ENCODE measurements around the gene RIC3. TPM values are rescaled to one million over a fixed set of nuclear protein-coding genes. Genes with fewer than 3 reads are reported as not detected.
"Not testable (repeated sequence)": the region's sequence is repeated elsewhere in the genome, so short reads cannot be mapped to it uniquely, and the experiment has no call there.

RIC3 gene
- total RNA-seq, 1 donor from 2014 or later: 12.7 TPM

DNA sequence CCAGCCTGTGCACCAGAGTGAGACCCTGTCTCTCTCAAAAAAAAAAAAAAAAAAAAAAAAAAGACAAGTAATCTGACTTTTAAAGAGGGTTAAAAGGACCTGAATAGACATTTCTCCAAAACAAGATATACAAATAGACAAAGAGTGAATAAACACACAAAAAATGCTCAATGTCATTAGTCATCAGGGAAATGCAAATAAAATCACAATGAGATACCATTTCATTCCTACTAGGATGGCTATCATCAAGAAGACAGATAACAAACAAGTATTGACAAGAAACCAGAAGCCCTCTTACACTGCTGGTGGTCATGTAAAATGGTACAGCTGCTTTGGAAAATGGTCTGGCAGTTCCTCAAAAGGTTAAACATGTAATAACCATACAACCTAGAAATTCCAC is 4.1 kb downstream of the RIC3 start:
- no peak overlapping the region for H3K4me3 ChIP-seq
- H3K27me3 ChIP-seq (ENCODE audit: low read depth): peaks cover 21% of the 10 kb centered on the region
- H3K27ac ChIP-seq: no peak overlapping the region
- ATAC-seq: no peak
- H3K9me3 ChIP-seq: no peaks in the 10 kb centered on the region
- intact Hi-C loops (cut with DNase I): no loop called here
- no peaks in the 10 kb centered on the region for H3K36me3 ChIP-seq
- TF ChIP-seq, protein P1, sequence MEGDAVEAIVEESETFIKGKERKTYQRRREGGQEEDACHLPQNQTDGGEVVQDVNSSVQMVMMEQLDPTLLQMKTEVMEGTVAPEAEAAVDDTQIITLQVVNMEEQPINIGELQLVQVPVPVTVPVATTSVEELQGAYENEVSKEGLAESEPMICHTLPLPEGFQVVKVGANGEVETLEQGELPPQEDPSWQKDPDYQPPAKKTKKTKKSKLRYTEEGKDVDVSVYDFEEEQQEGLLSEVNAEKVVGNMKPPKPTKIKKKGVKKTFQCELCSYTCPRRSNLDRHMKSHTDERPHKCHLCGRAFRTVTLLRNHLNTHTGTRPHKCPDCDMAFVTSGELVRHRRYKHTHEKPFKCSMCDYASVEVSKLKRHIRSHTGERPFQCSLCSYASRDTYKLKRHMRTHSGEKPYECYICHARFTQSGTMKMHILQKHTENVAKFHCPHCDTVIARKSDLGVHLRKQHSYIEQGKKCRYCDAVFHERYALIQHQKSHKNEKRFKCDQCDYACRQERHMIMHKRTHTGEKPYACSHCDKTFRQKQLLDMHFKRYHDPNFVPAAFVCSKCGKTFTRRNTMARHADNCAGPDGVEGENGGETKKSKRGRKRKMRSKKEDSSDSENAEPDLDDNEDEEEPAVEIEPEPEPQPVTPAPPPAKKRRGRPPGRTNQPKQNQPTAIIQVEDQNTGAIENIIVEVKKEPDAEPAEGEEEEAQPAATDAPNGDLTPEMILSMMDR (IDR thresholded peaks at IDR 0.05): no peak
- no peak for DNase-seq
- peaks cover 6% of the 10 kb centered on the region for H3K4me1 ChIP-seq

DNA sequence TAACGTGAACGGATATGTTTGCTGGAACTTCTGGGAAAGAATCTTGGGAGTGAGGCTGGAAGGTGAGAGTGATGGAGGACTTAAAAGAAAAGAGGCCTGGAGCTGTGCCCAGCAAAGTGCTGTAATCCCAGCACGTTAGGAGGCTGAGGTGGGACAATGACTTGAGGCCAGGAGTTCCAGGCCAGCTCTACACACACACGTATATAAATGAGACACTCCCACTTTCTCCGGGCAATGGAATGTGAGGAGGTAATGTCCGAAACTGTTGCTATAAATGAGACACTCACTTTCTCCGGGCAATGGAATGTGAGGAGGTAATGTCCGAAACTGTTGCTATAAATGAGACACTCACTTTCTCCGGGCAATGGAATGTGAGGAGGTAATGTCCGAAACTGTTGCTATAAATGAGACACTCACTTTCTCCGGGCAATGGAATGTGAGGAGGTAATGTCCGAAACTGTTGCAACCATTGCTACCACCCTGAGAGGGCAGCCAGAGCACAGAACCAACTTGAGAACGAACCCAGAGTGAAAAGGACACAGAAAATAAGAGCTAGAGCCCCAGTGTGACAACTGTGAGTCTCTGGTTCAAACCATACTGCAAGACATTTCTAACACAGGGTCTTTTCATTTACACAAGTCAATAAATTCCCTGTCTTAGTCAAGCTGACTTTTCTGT is 7.1 kb downstream of the RIC3 start:
- peak in 1 of 2 donors; percentile 90 for ATAC-seq
- H3K27ac ChIP-seq; DNase-seq; H3K4me3 ChIP-seq; intact Hi-C loops (cut with DNase I); H3K4me1 ChIP-seq; H3K9me3 ChIP-seq; H3K36me3 ChIP-seq: not testable (repeated sequence)
- peaks cover 11% of the 10 kb centered on the region for H3K27me3 ChIP-seq (ENCODE audit: low read depth)

DNA sequence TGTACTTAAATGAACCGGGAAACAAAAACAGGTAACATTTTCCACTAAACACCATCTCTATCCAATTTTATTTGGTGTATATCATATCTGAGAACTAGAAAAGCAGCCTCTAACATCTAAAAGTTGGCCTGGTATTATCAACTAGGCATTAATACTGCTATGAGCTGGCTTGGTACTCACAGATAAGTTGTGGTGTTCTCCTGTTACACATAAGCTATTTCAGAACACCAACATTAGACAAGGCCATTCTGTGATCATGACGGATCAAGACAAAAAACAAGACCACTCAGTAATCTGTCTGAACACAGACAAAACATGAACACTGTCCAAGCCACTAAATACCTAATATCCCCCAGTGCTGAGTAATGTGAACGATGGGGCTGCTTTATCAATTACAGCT is 11.9 kb downstream of the RIC3 start:
- no peak for DNase-seq
- Histone ChIP-seq H3K4me1 (no peaks in the 10 kb centered on the region), H3K27ac (no peak overlapping the region), H3K9me3 (no peaks in the 10 kb centered on the region), H3K4me3 (no peak overlapping the region), H3K27me3 (ENCODE audit: low read depth) (no peaks in the 10 kb centered on the region), H3K36me3 (no peaks in the 10 kb centered on the region)
- TF ChIP-seq, protein P1 (IDR thresholded peaks at IDR 0.05): no peak
- ATAC-seq: no peak
- intact Hi-C loops (cut with DNase I): no loop called here

DNA sequence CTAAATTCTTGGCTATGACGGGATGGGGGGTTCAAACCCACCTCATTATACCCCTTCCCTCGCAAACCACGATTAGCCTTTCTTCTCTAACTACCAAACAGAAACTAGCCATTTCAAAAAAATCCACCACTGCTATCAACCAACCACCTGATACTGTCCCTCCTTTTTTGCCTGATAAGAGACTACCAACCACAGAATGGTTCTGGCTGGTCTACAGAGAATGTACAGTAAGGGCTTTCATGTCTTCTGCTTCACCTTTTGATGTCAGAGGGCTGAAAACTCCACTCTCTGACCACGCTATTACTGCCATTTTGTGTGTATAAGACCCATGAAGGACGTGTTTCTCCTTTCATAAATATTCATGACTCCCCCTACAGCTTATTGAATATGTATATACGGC is 19.1 kb downstream of the RIC3 start:
- intact Hi-C loops (cut with DNase I): no loop called here
- DNase-seq (no peak), ATAC-seq (no peak)
- no peak overlapping the region for H3K4me3 ChIP-seq
- H3K9me3 ChIP-seq: no peaks in the 10 kb centered on the region
- no peak overlapping the region for H3K27ac ChIP-seq
- H3K4me1 ChIP-seq: no peaks in the 10 kb centered on the region
- TF ChIP-seq, protein P1 (IDR thresholded peaks at IDR 0.05): no peak
- H3K36me3 ChIP-seq: no peaks in the 10 kb centered on the region
- no peaks in the 10 kb centered on the region for H3K27me3 ChIP-seq (ENCODE audit: low read depth)

DNA sequence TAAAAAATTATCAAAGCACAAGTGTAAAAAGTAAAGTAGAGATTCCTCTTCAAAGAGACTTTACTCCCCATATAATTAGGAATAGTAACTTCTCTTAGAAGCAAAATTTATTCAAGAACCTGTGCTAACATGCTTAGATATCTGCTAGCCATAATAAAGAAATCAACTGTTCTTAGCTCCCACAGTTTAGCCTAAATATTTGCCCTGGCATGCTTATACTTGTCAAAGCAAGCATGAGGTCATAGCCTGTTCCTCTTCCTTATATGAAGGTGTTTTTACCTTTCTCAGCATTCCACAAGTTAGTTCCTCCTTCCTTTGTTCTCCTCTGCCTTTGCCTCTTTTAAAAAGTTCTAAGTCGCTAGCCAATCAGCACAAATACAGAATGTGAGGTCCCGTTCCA is 30.3 kb downstream of the RIC3 start:
- TF ChIP-seq, protein P1 (IDR thresholded peaks at IDR 0.05): no peak
- Histone ChIP-seq H3K27ac (no peak overlapping the region), H3K4me1 (no peaks in the 10 kb centered on the region), H3K9me3 (no peaks in the 10 kb centered on the region), H3K36me3 (no peaks in the 10 kb centered on the region), H3K27me3 (ENCODE audit: low read depth) (no peaks in the 10 kb centered on the region), H3K4me3 (no peak overlapping the region)
- intact Hi-C loops (cut with DNase I): no loop called here
- DNase-seq (no peak), ATAC-seq (no peak)

DNA sequence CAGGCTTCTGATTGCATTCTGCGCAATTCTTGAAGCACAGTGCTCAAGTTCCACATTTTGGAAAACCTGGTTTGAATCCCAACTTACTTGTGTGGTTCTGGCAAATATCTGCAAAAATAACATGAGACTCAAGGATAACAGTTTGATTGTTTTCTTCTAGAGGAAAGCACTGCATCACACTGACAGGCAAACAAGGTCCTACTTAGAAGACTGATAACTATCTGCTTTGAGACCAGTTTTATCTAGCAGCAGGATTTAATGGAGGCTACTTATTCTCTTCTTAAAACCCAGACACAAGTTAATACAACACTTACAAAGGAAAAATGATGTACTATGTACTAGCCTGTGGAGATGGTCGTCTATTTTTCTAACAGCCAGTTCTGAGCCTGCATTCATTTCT is 41.4 kb downstream of the RIC3 start:
- TF ChIP-seq, protein P1 (IDR thresholded peaks at IDR 0.05): no peak
- no peak for DNase-seq
- H3K4me3 ChIP-seq: no peak overlapping the region
- no peaks in the 10 kb centered on the region for H3K36me3 ChIP-seq
- H3K27ac ChIP-seq: no peak overlapping the region
- no peaks in the 10 kb centered on the region for H3K4me1 ChIP-seq
- H3K9me3 ChIP-seq: no peaks in the 10 kb centered on the region
- no peaks in the 10 kb centered on the region for H3K27me3 ChIP-seq (ENCODE audit: low read depth)
- no peak for ATAC-seq
- intact Hi-C loops (cut with DNase I): no loop called here

Data from lower lobe of right lung (tissue), 2 donors.